GM18867 (cell line): ENCODE results near the gene SRRM4.

ENCODE experiments used
- ATAC-seq: cut with Tn5 transposase; IDR thresholded peaks from one replicate; pipeline ENCODE4 v1.9.1; 2021; ENCODE audit warnings: mild to moderate bottlenecking, moderate library complexity; ENCODE audit not compliant: unreplicated experiment

SRRM4 gene

DNA sequence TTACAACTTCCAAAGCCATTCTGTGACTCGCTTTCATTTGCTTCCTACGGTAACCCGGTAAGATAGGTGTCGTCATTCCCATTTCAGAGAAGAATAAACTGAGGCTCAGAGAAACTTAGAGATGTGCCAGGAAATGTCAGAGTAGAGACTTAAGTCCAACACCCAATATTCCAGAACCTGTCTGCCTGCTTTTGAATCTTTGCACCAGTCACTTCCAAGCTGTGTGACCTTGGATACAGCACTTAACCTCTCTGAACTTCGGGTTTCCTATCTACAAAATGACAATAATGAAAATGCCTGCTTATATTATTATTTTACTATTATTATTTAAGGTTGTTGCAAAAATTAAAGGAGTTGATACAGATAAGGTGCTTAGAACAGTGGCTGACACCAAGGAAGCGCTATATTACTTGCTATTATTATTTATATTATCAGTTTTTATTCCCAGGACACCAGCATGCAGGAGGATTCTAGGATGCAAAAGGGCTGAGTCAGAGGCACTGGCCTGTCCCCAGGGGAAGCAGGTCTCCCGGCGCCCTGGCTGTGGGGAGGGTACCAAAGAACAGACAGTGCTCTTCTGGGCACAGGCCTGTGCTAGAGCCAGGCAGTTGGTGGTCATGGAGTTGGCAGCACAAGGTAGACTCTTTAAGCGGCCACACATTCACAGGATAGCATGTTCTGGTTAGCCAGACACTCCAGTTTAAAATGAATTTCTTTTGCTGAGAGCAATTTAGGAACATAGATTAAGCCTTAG lies 202.8 kb downstream of the SRRM4 start:
- no peak for ATAC-seq

GRCh38 chr12:119195256-119195655 lies 213.9 kb downstream of the SRRM4 start:
- ATAC-seq, result no peak

DNA sequence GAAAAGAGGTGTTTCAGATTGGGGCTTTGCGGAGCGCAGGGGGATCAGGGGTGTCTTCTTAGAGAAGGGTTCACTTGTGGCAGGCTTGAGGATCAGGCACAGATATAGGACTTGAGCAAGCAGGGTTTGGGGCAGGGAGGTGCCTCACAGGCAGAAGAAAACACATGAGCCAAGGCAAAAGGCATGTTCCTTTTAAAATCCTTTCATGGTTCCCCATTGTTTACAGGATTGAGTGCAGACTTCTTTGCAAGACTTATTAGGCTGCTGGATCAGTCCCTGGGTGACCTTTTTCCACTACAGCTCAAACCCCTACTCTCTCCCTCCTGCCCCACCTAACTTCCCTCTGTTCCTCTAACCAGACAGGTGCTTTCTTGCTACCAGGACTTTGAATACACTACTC lies 217.1 kb downstream of the SRRM4 start:
- no peak for ATAC-seq

DNA sequence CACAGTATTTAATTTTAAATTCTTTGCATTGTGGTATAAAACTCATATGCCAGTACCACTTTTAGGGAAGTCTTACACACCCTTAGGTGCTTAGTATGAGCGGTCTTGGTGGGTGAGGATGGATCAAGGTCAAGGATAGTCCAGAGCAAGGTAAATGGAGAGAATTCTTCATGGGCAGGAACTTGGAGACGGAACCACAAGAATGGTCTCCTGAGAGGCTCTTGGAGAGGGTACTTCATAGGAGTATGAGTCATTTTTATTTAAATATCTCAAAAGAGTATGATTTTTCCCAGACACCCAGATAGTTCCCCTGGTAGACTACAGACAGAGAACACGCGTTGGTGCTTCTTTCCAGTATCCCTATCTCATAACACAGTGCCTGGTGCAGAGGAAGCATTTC lies 219.3 kb downstream of the SRRM4 start:
- no peak for ATAC-seq

GRCh38 chr12:119201789-119202543 lies 220.6 kb downstream of the SRRM4 start:
- ATAC-seq, result no peak

GRCh38 chr12:119202544-119202943 lies 221.2 kb downstream of the SRRM4 start:
- no peak for ATAC-seq

GRCh38 chr12:119204131-119204530 lies 222.8 kb downstream of the SRRM4 start:
- ATAC-seq, result no peak

DNA sequence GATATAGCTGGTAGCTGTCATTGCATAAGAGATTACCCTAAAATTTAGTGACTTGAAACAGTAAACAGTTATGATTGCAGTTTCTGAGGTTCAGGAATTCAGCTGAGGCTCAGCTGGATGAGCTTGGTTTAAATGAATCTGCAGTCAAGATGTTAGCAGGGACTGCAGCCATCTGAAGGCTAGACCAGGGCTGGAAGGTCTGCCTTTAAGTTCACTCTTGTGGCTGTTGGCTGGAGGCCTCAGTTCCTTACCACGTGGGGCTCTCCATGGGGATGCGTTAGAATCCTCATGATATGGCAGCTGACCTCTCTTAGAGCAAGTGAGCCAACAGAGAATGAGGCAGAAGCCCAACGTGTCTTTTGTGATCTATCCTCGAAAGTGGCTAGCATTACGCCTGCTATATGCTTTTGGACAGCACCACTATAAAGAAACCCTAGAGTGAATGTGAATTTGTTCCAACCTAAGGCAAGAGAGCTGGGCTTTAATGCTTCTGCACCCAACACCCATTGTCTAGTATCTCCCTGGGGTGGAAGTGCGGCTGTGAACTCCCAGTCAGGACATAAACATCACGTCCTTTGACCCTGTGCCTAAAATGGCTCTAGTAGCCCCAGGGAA lies 223.4 kb downstream of the SRRM4 start:
- no peak for ATAC-seq

DNA sequence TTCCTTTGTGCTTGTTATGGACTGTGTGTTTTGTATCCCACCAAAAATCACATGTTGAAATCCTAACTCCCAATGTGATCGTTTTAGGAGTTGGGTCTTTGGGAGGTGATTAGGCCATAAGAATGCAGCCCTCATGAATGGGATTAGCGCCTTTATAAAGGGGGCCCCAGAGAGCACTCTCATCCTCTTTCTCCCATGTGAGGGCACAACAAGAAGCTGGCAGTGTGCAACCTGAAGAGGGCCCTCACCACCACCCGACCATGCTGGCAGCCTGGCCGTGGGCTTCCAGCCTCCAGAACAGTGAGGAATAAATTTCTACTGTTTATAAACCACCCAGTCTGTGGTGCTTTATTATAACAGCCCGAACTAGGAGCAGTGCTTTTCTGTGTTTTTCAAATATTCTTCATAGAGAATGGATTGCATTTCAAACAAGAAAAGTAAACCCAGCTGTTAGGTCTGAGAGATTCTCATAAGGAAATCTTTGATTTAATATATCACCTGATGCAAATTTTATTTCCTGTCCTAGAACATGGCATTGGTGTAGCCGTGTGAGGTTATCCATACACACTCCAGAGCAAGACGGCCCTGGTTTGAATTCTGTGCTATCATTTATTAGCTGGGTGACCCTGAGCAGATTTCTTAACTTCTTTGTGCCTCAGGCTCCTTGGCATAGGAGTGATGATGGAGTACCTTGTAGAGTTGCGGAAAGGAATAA lies 225.2 kb downstream of the SRRM4 start:
- no peak for ATAC-seq

DNA sequence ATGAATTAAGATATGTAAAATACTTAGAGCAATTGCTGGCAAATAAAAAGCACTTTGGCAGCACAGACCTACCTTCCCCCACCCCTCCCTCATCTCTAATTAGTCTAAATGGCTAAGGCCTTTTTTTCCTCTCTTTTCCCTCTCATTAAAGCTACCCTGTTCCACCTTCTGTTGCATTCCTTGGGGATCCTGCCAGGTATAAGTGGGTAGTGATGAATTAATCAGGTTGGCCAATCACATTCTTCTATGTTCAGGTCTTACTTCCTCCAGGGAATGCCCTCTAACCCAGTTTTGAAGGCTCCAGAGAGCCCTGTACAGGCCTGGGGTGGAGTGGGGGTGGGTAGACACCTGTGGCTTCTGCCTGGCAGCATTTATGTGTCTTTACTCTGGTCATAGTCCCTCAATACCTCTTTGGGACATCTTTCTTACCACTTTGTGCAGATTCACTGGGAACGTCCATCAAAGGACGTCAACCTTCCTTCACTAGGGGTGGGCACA lies 225.8 kb downstream of the SRRM4 start:
- ATAC-seq, result no peak

DNA sequence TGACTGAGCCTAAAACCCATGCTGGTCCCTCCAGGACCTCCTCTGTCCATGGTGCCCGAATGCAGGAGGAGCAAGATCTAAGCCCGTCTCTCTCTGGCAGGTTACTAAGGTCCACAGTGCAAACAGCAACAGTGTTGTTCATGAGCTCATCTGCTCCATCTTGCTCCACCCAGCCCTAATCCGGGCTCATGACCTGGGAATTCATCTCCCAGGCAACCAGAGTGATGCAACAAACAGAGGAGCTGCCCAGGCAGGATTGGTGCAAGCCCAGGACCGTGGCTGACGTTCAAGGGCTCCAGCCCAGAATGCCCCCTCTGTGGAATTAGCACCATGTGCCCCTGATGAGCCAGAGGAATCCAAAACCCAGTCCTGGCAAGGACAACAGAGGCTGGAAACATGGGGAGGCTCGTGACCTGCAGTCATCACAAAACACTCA lies 227.3 kb downstream of the SRRM4 start:
- ATAC-seq, result no peak

- no peak for ATAC-seq
These were observed 230.5 kb downstream of the SRRM4 start for GRCh38 chr12:119211884-119212283.
